GM23338 (cell line): ENCODE measurements around the gene CFDP1.

Experiments
- CREB1 ChIP-seq: fragments of 250-450 bp; sonication (Bioruptor Pico); IDR thresholded peaks from 2 replicates; pipeline ENCODE4 v1.5.0; 2020; ENCODE audit warnings: low read depth, mild to moderate bottlenecking, moderate library complexity
- EZH2 ChIP-seq: fragments of 200-600 bp; sonication (generic); IDR thresholded peaks from one replicate; pipeline ENCODE4 v1.8.0; 2017; ENCODE audit warnings: antibody characterized with exemption, mild to moderate bottlenecking, low read depth; ENCODE audit not compliant: unreplicated experiment
- EZH2phosphoT487 ChIP-seq: fragments of 200-600 bp; sonication (generic); IDR thresholded peaks from one replicate; pipeline ENCODE4 v1.8.1; 2018; ENCODE audit warnings: antibody characterized with exemption; ENCODE audit not compliant: unreplicated experiment
- JUNB ChIP-seq: IDR thresholded peaks from one replicate; pipeline ENCODE4 v1.6.1; 2016; ENCODE audit warnings: antibody characterized with exemption; ENCODE audit not compliant: unreplicated experiment
- POLR2AphosphoS5 ChIP-seq: IDR thresholded peaks from 2 replicates; pipeline ENCODE4 v1.6.1; 2016; ENCODE audit warnings: antibody characterized with exemption, low read depth
- TF ChIP-seq, protein P1 (sequence below), 2 experiments: fragments of 200-600 bp in 1 of 2; sonication (generic) in 1 of 2; conservative IDR thresholded peaks; 2 replicates each; pipeline versions ENCODE4 v1.5.1 to v1.6.1; 2016 to 2017; ENCODE audit warnings: antibody characterized with exemption in 2 of 2, low read depth in 2 of 2, mild to moderate bottlenecking in 2 of 2, moderate library complexity in 1 of 2
- TF ChIP-seq, protein P2 (sequence below): IDR thresholded peaks from 2 replicates; pipeline ENCODE4 v1.6.1; 2016; ENCODE audit warnings: antibody characterized with exemption
- TF ChIP-seq, protein P3 (sequence below): IDR thresholded peaks from one replicate; pipeline ENCODE4 v1.6.1; 2018; ENCODE audit warnings: antibody characterized with exemption; ENCODE audit not compliant: unreplicated experiment

DNA sequence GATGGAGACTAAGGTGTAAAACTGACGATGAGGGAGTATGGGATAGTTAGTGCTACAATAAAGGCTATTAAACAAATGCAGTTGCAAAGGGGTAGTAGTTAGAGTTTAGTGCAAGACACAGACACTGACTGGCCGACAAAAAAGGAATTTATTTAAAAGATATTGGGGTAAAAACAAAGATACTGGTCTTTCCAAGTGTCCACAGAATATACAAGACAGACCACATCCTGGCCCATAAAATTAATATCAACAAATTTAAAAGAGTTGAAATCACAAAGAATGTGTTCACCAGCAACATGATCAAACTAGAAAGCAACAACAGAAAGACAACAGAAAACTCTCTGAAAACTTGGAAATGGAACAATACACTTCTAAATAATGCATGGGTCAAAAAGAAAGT, 54.7 kb downstream of the CFDP1 start:
- TF ChIP-seq, protein P1, sequence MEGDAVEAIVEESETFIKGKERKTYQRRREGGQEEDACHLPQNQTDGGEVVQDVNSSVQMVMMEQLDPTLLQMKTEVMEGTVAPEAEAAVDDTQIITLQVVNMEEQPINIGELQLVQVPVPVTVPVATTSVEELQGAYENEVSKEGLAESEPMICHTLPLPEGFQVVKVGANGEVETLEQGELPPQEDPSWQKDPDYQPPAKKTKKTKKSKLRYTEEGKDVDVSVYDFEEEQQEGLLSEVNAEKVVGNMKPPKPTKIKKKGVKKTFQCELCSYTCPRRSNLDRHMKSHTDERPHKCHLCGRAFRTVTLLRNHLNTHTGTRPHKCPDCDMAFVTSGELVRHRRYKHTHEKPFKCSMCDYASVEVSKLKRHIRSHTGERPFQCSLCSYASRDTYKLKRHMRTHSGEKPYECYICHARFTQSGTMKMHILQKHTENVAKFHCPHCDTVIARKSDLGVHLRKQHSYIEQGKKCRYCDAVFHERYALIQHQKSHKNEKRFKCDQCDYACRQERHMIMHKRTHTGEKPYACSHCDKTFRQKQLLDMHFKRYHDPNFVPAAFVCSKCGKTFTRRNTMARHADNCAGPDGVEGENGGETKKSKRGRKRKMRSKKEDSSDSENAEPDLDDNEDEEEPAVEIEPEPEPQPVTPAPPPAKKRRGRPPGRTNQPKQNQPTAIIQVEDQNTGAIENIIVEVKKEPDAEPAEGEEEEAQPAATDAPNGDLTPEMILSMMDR (conservative IDR thresholded peaks at IDR 0.05; ENCODE audit: low read depth in 2 of 2): no peak
- no peak for TF ChIP-seq CREB1 (CRISPR knock-in tag)
- TF ChIP-seq POLR2AphosphoS5: no peak
- TF ChIP-seq, protein P2, sequence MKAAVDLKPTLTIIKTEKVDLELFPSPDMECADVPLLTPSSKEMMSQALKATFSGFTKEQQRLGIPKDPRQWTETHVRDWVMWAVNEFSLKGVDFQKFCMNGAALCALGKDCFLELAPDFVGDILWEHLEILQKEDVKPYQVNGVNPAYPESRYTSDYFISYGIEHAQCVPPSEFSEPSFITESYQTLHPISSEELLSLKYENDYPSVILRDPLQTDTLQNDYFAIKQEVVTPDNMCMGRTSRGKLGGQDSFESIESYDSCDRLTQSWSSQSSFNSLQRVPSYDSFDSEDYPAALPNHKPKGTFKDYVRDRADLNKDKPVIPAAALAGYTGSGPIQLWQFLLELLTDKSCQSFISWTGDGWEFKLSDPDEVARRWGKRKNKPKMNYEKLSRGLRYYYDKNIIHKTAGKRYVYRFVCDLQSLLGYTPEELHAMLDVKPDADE: no peak
- no peak for TF ChIP-seq EZH2phosphoT487
- TF ChIP-seq, protein P3, sequence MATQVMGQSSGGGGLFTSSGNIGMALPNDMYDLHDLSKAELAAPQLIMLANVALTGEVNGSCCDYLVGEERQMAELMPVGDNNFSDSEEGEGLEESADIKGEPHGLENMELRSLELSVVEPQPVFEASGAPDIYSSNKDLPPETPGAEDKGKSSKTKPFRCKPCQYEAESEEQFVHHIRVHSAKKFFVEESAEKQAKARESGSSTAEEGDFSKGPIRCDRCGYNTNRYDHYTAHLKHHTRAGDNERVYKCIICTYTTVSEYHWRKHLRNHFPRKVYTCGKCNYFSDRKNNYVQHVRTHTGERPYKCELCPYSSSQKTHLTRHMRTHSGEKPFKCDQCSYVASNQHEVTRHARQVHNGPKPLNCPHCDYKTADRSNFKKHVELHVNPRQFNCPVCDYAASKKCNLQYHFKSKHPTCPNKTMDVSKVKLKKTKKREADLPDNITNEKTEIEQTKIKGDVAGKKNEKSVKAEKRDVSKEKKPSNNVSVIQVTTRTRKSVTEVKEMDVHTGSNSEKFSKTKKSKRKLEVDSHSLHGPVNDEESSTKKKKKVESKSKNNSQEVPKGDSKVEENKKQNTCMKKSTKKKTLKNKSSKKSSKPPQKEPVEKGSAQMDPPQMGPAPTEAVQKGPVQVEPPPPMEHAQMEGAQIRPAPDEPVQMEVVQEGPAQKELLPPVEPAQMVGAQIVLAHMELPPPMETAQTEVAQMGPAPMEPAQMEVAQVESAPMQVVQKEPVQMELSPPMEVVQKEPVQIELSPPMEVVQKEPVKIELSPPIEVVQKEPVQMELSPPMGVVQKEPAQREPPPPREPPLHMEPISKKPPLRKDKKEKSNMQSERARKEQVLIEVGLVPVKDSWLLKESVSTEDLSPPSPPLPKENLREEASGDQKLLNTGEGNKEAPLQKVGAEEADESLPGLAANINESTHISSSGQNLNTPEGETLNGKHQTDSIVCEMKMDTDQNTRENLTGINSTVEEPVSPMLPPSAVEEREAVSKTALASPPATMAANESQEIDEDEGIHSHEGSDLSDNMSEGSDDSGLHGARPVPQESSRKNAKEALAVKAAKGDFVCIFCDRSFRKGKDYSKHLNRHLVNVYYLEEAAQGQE: no peak
- TF ChIP-seq EZH2: no peak
- no peak for TF ChIP-seq JUNB
